CD4-positive, alpha-beta T cell treated with Interleukin-2 at 100 ng/mL for 4 hours (primary cell): ENCODE results near the gene CAMK2B.

ENCODE experiments used
- DNase-seq: peaks from one replicate; pipeline ENCODE4 v3.0.0-alpha.2; 2020; ENCODE audit warnings: low spot score

The CAMK2B gene

DNA sequence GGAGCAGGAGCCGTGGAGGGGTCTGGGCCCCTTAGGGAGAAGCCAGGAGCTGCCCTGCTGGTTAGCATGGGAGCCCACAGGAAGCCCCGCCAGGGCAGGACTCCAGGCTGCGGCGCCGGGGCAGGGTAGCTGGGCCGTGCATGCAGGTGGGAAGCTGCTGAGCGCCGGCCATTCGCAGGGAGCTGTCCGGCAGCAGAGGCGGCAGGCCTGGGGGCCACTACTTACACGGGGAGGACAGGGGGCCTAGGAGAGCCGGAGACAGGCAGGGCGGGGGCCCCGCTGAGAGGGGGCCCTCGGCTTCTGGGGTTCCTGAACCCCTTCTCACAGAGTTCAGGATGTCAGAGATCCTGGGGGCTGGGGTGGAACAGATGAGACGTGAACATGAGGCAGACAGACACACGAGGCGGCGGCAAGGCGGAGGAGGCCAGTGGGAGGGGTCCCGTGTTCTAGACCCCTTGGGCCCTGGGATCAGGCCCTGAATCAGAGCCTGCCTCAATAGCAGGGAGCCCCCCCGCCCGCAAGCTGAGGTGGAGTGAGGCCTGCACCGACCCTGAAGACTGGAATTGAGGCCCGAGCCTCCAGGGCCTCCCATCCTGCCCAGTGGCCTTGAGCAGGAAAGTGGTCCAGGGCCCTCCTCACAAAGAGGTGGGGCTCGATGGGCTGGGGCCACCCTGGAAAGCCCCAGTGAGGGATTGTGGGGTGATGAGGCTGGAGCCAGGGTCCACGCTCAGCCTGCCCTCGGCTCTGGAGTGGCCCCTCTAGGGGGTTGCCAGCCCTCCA lies 96.6 kb downstream of the CAMK2B start:
- DNase-seq = no peak

DNA sequence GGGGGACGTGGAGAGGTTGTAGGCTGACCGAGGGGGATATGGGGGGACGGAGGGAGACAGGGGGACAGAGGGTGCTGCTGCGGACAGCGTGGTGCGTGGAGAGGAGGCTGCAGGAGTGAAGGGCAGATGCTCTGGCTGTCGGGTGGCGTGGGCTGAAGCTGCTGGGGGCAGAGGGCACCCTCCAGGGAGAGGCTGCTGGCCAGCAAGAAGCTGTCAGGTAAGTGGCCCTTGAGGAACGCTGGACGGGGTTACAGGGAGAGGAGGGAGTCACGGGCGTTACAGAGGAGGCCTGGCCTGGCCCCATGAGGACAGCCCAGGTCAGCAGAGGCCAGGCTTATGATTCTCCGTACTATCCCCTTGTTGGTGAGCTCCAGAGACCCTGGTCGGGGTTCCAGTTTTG lies 97.5 kb downstream of the CAMK2B start:
- DNase-seq = no peak

DNA sequence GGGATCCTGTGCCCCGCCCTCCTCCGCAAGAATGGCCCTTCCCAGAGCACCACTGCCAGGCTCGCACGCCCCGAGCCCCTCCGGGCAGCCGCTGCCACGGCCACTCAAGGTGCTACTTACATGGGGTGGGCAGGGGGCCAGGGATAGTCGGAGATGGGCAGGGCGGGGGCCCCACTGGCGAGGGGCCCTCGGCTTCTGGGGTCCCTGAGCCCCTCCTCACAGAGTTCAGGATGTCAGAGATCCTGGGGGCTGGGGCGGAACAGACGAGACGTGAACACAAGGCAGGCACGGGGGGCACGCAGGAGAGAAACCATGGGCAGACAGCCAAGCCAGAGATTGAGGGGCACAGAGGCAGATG lies 99.0 kb downstream of the CAMK2B start:
- DNase-seq = no peak

DNA sequence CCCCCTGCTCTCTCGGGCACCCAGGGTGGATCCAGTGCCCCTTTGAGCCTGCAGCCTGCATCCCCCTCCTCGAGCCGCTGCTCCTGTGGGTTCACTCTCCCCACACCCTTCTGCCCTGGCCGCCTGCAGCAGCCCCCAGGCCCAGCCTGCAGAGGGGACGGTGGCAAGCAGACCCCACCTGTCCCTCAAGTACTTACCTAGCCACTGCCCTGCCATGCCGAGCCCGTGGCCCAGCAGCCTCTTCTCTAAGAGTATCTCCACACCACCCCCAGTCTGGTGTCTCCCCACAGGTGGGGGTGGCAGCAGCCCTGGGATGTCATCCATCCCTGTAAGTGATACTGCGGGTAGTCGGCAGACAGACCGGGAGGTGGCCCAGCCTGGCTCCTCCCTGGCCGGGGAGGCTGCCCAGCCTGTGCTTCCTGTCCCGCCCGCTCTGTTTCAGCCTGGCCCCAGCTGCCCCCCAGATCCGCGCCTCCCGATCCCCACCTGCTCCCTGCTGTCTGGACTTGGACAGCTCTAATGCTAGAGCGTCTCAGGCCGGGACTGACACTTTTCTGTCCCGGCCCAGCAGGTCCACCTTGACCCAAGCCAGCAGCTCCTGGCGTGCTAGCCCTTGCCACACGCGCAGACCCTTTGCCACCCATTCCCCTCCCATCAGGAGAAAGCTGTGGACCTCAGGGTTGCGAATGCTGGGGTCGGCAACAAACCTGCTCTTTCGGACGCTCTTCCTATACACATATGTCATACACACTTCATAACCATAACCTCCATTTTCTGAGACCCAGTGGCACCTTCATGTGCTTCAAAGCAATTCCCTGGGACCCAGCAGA lies 99.6 kb downstream of the CAMK2B start:
- no peak for DNase-seq

DNA sequence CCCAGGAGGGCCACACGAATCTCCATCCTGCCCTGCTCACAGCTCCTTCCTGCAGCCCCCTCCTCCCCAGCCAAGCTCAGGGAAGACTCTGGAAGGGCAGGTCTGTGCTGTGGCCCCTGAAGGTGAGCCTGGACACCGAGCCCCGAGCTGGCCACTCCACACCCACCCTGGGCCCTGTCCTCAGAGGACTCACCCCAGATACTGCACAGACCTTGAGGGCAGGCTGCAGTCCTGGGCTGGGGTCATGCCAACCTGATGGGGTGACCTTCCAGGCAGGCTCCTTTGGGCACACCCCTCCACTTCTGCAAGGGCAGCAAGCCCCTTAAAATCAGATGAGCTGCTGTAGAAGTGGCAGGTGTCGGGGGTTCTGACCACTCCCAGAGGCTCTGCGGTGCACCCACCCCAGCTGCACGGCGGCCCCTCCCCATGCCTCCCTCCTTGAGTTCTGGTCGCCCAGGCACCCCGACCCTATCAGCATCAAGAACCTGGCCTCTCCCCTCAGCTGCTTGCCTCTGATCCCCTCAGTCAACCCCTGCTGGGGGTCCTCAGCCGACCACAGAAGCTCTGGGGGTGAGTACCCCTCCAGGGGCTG lies 100.3 kb downstream of the CAMK2B start:
- no peak for DNase-seq

DNA sequence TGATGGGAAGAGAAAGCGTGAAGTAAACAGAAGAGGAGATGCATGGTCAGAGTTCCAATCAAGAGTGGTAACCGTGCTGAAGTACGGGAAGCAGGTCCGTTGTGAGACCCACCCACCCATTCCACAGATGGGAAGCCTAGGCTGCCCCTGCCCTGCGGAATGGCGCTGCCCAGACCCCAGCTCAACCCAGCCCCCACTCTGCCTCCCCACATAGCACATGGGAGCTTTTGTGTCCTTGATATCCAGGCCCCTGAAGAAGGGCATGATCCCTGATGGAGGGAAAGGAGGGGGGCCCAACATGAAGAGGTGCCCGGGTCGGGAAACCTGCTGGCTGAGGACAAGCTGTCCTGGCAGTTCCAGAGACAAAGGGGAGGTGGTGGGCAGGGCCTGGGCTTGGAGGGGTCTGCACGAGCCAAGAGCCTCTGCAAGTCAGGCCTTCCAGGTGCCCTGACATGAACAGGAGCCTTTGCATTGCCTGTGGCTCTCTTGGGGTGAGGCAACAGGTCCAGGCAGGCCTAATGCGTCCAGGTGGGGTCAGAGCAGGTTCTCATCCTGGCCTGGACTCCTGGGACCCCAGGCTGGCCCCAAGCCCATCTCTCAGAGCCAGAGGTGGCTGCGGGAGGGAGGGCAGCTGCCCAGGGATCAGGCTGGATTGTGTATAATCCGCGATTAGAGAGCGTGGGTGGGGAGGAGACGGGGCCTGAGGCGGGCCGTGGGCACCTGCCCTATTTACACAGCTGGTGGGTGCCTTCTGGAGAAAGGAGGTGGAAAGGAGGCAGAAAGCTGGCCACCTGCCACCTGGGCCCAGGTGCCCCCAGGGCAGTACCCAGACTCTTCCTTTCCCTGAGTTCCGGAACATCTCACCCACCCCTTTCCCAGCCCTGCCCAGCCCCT lies 101.1 kb downstream of the CAMK2B start:
- DNase-seq = no peak

DNA sequence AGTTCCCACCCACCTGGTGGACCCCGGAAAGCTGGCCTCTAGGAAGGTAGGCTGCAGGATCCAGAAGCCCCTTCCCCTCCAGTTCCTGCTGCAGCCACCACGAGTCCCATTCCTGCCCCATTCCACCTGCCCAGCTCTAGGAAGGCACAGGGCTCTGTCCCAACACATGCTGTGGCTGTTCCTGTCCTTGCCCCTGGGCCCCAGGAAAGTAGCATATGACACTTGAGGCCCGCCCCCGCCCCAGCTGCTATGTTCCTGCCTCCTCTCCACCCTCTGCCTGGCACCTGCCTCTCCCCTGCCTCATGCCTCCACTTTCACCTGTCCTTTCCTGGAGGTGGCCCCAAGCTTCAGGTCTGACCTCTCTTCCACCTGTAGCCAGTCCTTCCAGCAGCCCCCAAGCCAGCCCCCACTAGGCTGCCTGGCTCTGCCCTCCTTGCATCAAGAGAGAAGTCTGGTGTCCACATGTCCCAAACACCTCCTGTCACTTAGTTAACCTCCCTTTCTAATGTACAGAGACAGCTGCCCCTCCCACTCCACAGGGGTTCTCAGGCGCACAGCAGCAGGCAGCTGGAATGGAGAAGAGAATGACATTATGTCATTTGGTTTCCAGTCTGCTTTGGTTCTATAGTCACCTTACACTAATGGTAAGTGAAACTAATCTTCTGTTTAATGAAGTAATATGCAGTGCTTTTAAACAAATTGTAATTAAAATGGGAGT lies 101.9 kb downstream of the CAMK2B start:
- no peak for DNase-seq

DNA sequence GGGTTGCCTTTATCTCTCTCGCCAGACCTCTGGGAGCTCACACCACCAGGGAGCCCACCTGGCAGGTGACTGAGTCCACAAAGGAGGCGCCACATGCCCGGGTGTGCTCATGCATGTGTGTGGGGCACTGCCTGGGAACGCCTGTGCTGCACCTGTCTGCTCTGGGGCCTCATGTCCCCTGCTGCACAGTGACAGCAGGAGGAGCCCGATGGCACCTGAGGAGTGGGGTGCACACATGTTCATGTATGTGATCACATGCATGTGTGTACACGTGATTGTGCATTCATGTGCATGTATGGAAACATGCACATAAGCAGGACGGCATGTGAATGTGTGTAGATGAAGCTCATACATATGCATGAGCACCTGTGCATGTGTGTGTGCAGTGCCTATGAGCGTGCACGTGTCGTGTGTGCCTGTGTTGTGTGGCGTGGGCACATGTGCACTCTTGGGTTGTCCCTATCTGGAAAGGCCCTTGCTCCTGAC lies 102.6 kb downstream of the CAMK2B start:
- DNase-seq = no peak

DNA sequence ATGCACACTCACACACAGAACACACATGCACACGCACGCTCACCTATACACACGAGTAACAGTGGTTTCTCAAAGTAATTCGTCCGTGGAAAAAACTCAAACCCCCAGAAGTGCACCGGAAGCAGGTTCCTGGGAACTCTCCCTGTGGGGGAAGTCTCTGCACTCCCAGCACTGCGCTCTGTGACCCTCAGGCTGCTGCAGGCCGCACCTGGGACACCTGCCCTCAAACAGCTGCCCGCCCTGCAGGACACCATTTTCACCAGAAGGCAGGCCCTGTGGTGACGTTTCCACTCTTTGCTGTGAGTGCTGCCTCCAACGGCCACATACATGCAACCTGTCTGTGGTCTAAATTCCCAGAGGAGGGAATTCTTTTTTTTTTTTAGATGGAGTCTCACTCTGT lies 103.3 kb downstream of the CAMK2B start:
- no peak for DNase-seq

DNA sequence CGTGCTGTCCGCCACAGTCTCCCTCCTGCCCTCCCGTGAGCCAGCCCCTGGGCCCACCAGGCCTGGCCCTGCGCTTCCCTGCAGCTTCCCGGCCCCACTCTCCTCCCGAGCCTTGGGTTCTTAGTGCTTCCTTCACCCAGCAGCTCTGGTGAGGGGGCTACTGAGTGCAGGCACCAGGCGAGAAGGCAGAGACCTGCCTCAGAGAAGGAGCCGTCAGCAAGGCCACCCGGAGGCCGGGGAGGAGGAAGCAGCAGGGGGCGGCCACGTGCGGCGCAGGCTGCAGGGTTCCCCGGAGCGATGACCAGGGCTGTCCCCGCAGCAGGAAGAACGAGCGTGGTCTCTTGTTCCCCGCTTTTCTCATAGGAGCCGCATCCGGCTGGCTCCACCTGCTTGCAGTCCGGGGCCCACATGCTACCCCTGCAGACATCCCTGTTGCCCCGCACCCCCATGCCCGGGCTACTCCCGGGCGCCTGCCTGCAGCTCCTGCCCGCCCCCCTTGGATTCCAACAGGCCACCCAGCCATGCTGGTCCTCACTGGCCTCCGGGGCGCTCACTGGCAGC lies 104.1 kb downstream of the CAMK2B start:
- DNase-seq = no peak

DNA sequence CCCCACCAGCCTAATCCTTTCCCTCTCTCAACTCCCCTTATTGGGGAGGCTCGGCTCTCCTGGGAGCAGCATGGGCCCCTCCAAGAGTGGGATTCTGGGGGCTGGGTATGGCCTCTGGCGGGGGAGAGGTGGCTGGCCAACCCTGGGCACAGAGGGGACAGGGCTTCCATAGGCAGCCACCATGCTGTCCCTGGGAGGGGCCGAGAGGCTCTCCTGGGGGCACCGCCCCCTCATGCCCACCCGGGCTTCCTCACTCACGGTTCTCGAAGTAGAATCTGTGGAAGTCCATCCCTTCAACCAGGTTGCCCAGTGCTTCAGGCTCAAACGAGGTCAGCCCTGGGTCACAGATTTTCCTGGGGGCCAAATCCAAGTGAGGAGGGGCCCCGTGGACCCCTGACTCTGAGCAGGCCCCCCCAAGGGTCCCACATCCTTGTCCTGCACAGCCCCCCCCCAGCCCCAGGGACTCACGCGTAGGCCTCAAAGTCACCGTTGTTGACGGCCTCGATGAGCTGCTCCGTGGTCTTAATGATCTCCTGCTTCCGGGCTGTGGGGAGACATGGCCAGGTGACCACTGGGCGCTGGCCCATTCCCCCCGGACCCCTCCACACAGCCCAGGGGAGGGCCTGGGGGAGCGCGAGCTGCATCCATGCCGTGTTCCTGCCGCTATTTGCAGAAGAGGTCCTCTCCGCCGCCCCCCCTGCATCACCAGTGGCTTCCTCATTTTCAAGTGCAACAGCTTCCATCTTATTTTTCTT lies 104.9 kb downstream of the CAMK2B start:
- no peak for DNase-seq

DNA sequence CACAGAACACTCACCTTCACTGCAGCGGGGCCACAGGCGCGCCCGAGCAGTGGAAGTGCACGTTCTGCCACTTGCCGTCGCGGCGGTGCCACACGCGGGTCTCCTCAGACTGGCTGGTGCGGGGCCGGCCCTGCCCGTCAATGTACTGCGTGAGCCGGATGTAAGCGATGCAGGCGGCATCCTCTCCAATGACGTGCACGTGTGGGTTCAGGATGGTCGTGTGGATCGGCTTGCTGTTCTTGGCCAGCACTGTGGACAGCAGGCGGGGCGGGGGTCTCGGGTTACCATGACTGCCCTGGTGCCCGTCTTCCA lies 105.4 kb downstream of the CAMK2B start:
- no peak for DNase-seq

DNA sequence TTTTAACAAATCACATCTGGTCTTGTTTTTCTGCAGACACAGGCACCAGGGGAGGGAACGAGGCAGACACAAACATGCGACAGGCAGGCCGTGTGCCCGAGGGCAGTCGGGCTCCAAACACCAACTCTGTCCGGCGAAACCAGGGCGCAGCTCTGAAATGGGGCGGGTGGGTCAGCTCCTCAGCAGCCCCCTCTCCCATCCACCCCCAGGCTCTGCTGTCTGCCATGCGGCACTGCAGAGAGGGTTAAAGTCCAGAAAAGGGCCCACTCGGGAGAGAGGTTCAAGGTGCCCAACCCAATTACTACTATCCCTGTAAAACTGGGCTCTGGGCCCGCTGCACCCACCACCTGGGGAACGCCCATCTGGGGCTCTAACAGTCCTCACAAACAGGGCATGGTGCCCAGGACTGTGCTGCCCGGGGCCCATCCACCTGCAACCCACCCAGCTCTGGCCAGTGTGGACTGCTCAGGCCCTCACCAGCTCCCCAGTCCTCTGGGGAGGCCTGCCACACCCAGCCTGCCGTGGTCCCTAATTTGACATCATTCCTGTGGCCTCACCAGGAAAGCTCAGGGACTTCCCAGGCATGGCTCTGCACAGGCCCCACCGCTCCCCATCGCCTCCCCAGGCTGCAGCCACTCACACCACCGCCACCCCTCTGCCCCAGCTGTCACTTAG lies 105.9 kb downstream of the CAMK2B start:
- DNase-seq = no peak

DNA sequence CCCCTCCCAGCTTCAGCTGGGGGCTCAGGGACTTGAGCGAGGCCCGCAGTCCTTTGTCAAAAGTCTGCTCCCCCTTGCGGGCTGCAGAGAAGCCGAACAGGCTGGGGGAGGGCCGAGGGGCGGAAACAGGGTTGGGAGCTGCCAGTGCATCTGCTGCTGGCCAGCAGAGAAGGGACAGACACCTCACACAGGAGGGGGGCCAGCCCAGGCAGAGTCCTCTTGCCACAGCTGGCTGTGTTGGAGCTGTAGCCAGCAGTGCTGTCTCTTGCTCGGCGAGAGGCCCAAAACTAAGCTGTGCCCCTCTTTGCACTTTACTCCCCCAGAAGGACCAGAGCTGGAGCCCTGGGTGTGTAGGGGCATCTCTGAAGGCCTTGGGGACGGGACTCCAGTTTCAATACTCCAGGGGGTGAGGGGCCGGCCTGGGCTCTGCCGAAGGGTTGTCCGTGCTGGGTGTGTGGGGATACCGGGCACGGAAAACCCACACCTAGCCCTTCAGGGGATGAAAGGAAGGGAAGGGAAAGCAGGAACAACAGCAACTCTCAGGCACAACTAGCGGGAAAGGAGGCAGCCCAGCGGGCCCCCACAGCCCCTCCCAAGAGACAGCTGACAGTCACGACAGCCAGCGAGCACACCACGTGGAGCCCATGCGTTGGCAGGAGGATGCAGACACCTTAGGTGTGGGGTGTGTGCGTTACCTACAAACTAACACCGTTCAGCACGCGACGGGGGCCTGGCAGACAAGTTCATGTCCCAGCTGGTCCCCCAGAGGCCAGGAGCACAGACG lies 106.8 kb downstream of the CAMK2B start:
- no peak for DNase-seq

DNA sequence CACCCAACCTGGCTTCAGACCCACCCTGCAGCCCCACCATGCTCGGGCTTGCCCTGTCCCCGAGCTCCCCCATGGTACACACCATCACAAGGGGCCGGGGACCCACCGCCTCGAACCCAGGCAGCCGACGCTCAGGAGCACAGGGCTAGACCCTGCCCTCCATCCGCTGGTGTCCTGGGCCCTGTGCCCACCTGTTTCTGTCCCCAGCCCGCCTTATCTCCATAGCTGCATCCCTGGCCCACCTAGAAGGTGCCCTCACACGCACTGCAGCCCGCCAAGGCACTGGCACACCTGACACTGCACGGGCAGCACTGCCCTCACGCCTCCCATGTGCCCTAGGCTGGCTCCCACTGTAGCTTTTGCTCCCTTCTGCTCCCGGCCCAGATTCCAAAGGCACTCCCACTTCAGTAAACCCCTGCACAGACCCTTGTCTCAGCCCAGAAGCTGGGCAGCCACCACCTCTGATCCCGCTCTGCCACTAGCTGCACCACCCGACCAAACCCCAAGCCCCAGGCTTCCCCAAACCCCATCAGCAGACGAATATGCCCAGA lies 107.5 kb downstream of the CAMK2B start:
- DNase-seq = no peak

DNA sequence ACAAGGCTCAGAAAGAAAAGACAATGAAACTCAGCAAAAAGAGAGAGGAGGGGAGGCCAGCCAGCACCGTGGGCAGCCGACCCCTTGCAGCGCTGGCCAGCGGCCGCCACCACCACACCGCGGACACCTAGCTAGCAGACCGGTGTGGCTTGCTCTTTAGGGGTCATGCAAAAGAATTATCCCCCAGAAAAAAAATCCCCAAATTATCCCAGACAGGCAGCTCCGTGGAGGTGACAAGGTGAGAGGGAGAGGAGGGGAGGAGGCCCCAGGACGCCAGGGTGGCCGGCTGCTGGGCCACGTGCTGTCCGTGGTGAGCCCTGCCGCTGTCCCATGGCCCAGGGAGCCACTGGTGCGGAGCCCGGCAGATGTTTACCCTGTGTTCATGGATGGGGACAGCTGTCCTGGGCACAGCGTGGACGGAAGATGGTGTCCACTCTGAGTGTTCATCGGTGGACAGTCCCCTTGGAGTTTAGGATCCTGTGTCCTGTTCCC lies 108.1 kb downstream of the CAMK2B start:
- DNase-seq = no peak

DNA sequence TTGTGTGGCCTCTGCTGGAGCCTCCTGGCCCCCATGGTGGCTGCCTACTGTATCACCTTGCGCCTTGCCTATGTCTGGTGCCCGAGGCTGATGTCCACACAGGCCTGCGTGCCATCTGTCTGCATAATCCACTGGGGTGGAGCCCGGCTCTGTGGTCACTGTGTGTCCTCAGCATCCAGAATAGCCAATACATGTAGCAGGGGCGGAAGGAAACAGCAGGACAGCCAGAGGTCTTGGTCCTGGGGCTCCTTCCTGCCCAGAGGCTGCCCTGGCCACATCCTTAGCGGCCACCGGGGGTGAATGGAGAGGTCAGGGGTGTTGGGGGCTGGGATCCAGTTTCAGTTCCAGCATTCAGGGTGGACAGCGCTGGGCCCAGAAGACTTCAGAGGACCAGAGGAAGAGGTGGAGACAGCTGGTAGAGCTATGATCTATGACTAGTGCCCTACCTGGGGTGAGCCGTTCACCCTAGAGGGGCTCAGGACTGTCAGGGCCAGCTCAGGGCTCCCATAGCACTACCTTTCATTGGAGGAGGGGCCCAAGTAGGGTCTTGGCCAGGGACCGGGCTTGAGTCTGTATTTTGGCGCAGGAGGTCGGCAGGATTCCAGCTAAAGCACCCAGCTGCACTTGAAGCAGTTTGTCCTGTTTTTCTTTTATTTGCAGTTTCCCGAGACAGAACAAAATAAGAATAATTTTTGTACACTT lies 108.7 kb downstream of the CAMK2B start:
- no peak for DNase-seq

DNA sequence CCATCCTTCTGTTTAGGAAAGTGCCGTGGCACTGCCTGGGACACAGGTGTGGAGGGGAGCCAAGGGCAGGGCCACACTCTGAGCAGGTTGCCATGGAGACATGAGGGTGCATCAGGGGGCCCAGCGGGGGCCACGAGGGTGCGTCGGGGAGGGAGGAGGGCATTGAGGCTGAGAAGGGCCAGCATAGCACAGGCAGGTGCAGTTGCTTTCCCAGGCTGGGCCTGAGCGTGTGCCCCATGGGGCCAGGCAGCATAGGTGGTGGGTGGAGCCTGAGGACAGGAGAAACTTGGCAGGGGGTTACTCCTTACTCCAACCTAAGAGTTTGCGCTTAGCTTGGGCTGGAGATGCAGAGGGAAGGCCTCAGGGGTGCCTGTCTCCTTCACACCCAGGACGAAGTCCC lies 109.4 kb downstream of the CAMK2B start:
- DNase-seq = no peak
